SKM-1 (cell line): ENCODE measurements around the gene ZNF652.
"Not testable (repeated sequence)": the region's sequence is repeated elsewhere in the genome, so short reads cannot be mapped to it uniquely, and the experiment has no call there.

Source experiments
- DNase-seq: peaks from one replicate; lab custom pipeline; 2025; ENCODE audit not compliant: unreplicated experiment; lab: John Stamatoyannopoulos, UW

Gene ZNF652

DNA sequence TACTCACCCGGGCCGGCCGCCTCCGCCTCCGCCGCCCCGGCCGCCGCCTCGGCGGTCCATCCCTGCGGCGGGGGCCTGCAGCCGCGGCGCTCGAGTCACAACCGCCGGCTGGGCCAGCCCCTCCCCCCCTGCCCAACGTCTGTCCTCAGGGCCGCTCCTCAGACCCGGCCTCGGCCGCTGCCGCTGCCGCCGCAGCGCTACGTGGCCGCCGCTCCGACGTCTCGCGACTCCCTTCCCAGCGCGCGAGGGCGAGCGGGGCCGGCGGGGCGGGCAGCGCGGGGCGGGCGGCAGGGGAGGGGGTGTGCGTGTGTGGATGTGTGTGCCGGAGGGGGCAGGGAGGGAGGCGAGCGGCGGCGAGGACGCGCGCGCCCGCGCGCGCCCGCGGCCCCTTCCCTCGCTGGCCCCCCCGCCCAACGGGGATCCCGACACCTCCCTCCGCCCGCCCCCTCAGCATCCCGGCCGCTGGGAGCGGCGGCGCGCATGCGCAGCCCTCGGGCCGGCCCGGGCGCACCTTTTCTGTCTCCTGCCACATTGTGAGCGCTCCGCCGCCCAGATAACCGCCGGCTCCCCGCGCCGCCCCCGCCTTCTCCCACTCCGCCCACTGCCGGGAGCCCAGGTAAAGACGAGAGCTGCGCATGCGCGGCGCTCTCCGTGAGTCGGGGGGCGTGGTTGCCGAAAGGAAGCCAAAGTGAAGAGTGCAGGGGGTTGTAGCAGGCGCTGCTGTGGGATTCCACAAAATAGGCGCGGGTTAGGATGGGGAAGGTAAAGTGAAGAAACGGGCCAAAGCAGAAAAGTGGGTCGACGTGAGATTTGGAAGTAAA, at the start of gene ZNF652:
Gene ZNF652, minus strand, starts transcription at position 349 of the 821 bp plus-strand sequence. CDS start 44,525 bp downstream, outside the sequence.
- DNase-seq, result peak; percentile 73

DNA sequence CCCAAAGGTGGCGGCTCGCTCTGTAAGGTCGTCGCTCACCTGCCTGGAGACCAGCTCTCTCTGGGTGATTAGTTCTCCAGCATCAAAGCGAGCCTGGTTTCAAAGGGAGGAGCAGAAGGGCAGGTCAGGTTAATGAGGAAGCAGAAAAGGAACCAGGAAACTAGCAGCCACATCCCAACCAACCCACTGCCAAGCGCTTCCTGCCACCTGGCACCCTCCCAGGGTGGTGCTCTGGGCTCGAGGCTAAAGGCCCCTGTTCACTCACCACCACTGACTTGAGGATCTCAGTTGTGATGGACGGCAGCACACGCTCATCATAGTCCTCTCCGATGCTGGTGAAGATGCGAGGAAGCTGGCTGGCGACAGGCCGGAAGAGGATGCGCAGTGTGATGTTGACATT, 47.0 kb upstream of the ZNF652 start:
- DNase-seq, result no peak

DNA sequence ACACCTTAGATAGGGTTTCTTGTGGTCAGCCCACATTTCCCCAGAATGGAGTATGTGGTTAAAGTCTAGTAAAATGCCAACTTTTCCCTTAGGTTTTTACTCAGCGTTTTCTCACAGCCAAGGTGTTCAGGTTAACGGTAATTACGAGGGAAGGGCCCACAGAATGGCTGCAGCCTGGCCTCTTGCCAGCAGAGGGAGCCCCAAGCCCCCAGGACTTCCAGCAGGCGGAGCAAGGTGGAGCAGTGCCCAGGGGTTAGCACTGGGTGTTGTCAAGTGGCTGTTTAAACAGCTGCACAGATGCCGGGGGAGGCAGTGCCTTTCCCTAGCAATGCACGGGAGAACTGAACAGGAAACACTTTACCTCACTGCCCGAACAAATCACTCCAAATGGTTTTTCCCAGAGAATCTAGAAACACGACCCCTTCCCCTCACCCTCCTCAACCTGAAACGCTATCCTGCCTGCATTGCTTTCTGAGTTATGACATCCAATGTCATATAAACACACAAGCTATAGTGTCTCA, 46.0 kb upstream of the ZNF652 start:
- DNase-seq, result peak; percentile 42

DNA sequence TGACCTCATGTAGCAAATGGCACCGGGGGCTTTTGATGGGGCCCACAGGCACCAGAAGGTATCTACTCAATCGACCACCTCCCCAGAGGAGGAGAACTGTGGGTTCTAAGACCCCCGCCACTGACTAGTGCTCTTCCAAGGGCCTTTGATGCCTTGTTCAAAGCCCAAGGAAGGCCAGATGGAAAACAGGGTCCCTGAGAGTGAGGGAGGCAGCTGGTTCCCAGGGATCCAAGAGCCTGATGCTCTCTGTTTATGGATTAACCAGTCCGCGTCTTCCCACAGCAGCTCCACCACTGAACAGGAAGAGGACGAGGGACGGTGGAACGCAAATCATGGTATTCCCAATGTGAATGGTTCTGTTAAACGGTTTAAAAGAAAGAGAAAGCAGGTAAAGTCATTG, 45.0 kb upstream of the ZNF652 start:
- DNase-seq, result no peak

DNA sequence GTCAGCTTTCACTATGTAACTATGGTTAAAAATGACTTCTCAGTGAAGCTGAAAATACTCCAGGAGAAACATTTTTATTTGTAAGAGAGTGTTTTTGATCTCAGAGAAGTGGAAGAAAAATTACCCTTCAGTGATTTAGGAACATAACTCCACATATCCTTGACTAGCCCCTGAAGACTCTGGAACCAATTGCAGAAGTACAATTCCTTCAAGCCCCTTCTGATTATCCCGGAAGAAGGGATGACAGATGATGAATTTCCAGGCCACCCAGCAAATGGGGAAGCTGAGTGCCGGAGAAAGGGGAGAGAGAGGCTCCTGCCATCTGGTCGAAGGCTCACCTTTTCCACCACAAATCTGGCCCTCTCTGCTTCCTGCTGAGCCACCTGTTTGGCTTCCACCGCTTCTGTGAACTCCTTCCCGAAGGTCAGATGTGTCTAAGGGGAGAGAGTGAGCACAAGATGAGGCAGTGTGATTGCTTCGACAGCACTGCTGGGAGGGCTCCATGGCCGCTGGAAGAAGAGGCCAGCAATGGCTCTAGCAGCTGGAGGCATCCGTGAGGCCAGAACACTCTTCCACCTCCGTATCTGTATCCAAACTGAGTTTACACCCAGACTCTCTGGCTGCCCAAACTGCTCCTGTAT, 44.5 kb upstream of the ZNF652 start:
- no peak for DNase-seq

DNA sequence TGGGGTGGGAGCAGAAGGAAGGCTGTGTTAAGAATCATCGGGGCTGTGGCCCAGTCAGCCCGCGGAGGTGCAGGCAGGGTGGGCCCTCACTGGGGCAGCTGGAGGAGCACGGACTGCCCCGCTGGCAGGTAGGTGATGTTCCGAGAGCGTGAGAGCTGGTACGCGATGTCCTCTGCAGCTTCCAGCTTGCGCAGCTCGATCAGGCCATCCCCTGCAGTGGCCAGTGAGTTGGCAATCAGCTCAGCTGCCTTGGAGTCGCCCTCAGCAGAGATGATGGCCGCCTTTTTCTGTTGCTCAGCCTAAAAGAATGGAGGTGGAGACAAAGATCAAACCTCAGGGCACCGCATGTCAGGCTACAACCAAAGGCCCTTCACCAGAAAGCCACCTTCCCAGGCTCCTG, 42.9 kb upstream of the ZNF652 start:
- no peak for DNase-seq

DNA sequence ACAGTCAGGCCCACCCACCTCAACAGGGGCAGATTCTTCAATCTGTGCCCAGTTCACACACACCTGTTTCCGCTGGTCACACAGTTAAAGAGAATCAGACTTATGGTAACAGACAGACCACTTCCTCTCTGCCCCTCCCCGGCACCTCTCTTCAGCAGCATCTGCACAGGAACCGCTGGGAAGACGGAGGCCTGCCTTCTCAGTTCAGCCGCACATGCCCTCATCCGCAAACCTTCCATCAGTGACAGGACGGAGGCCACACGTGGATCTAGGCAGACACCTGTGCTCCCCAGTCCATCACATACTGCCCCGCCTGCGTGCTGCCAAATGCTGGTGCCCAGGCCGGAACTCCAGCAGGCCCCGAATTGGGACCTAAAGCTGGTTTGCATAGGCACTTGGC, 42.3 kb upstream of the ZNF652 start:
- DNase-seq, result no peak

DNA sequence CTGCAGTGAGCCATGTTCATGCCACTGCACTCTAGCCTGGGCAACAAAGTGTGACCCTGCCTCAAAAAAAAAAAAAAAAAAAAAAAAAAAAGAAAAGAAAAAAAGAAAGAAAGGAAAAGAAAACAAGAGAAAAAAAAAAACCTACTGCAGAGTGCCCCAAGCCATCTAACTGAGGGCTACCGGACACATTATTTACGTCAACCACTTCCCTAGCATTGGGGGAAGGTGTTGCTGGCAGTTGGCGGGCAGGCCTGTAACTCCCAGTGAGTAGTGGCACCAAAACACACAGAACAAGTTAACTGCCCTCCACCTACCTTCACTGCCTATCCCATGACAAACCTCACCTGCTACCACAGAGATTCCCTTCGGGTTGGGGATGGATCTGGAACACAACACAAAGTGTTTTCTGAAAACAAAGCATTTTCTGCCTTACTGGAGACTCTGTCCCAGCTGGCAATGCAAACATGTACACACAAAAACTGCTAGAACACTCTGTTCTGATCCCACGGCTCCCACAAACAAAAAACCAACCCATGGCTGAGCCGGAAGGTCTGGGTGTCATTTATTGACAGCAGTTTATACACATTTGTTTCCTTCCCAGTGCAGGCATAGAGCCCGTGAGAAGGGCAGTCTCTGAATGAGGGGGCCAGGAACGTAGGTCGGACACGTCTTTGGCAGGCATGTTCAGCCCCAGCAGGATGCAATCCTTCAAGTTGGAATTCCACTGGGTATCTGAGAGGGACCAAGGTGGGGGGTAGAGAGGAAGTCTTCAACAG, 41.7 kb upstream of the ZNF652 start:
- DNase-seq, result no peak

DNA sequence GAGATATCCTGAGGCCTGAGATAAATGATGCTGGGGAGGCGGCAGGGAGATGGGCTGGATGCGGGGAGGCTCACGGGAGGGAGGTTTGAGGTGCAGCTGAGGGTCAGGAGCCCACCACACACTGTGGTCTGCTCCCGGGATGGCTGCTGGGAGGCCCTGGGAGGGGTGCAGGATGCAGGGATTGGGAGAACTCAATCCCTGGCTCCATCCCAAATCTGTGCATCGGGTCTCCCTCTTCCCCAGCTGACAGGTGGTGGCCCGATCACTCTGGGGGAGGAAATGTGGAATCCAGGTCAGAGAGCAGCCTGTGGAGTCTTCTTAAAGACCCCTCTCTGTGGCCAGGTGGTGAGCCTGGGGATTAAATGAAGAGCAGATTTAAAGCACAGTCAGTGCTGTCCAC, 40.7 kb upstream of the ZNF652 start:
- no peak for DNase-seq

DNA sequence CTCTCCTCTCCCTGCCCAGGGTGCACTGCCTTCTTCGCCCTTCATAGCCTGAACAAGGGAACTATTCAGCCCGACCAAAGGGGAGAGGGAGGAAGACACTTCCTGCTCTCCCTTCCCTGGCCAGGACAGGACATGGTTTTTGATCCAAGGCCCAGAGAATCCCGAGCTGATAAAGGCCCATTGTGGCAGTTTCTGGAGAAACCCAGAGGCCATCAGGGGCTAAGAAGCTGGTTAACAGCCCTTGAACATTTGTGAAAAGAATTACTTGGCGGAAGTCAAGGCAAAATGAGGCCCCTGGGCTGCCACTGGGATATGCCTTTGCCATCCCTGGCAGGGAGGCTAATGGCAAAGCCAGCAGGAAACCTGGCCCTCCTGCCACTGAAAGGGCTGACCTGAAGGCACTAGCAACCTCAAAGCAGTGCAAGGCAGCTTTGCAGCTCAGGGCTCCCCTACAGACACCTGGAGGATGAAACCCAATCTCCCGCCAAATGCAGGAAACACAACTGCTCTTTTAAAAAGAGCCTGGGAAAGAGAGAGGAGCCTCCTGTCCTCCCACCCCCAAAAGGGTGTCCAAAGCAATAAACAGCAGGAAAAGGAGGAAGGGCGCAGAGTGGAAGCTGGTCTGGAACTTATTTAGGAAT, 40.0 kb upstream of the ZNF652 start:
- no peak for DNase-seq

DNA sequence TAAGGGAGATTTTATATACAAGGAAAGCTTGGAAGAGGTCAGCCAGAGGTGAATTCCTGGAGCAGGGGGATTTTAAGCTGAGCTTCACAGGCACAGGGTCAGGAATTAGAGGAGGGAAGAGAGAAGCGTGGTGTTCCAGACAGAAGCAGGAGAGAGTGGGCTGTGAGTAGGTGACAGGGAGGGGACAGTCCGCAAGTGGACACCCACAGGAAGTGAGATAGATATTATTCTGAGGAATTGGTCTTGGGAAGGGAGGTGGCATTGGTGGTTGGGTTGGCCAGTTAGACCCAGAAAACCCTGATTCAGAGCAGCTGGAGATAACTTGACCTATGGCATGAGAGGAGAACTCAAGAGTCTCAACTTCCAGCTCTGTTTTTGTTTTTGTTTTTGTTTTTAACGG, 37.9 kb upstream of the ZNF652 start:
- DNase-seq, result no peak

DNA sequence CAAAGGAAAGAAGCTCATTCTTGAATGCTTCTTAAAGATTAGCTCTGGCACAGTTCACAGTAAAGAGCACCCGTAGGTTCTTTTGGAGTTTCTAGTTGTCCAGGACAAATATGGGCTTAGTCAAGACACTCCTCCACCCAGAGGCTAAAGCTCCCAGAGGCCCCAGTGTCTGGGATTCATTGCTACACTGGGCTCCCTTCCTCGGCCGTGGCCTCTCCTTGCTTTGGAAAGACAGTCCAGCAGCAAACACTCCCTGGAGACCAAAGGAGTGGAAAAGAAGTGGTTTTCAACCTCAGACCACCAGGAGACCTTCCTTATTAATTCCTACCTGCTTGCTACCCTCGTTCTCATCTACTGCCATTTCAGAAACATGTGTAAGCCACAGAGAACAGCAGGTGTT, 35.5 kb upstream of the ZNF652 start:
- DNase-seq, result no peak

DNA sequence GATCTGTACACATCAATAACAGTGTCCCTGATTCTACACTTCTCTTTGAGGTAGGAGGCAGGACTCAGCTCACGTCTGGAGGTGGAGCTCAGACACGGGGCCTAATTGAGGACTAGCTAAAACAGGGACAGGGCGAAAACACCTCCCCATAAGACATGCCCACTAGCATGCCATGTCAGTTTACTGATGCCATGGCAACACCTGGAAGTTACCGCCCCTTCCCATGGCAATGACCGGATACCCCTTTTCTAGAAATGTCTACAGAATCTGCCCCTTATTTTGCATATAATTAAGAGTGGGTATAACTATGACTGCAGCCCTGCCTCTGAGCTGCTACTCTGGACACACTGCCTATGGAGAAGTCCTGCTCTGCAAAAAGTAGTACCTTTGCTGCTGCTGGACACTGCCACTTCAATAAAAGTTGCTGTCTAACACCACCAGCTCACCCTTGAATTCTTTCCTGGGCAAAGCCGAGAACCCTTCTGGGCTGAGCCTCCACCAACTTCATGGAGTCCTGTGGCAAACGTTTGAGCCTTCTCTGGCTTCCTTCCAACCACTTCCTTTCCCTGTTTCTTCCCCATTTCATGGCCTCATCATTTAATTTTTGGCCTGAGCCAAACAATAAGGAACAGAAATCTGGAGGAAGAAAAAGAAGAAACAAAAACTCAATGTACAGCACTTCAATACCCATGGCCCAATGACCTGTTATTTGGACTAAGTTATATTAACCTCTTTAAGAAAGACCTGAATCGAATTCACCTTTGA, 31.6 kb upstream of the ZNF652 start:
- peak; percentile 38 for DNase-seq

DNA sequence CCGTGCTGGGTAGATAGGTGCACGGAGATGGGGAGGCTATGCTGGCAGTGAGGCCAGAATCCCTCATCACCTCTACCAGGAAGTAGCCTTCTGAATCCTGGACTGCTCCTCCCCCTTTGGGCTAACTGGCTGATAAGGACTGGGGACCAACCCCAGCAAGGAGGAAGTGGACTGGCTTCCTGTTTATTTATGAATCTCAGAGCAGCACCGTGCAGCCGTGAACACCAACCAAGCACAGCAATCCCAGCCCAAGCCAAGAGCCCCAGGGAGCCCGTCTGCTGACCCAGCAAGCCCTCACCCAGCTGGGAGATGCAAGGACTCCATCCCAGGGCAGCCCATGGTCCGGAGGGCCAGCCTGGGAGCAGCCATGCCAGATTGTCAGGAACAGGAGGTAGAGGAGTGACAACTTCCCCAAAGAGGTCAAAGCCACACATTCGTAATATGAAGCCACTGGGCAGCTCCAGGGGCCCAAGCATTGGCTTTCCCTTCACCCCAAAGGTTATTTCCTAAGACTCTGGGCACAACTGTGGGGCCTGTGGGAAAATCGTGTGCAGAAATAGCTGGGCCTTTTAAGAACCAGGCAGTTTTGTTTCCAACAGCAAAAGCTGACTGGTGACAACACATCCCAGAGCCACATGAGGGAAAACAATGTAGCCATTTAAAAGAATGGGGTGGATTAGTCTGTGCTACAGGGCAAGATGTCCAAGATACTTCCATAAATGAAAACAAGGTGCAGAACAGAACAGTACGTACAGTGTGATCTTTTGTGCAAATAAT, 28.7 kb upstream of the ZNF652 start:
- DNase-seq, result peak; percentile 89

DNA sequence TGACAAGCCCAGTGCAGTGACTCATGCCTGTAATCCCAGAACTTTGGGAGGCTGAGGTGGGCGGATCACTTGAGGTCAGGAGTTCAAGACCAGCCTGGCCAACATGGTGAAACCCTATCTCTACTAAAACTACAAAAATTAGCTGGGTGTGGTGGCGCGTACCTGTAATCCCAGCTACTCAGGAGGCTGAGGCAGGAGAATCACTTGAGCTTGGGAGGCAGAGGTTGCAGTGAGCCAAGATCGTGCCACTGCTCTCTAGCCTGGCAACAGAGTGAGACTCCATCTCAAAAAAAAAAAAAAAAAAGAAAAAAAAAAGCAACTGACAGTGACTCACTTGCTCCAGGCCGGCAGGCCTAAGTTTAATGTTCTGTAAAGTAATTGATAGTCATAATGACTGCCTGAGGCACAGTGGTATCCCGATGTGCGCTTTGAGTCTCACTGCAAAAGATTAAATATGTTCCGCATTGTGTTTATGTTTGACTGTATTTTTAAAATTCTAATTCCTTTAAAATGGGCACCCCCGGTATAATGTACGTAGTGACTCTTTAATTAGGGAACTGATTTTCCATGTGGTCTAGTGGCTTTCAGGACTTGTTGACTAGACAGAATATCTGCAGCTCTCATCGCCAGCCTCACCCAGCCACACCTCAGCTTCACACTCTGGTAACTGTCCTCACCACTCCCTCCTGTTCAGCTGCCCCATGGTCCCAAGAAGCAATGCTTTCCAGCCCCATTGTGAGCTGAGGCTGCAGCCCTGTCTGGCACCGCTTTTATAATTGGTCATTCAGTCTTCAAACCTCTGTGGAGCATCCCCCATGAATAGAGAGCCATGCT, 27.7 kb upstream of the ZNF652 start:
- not testable (repeated sequence) for DNase-seq

DNA sequence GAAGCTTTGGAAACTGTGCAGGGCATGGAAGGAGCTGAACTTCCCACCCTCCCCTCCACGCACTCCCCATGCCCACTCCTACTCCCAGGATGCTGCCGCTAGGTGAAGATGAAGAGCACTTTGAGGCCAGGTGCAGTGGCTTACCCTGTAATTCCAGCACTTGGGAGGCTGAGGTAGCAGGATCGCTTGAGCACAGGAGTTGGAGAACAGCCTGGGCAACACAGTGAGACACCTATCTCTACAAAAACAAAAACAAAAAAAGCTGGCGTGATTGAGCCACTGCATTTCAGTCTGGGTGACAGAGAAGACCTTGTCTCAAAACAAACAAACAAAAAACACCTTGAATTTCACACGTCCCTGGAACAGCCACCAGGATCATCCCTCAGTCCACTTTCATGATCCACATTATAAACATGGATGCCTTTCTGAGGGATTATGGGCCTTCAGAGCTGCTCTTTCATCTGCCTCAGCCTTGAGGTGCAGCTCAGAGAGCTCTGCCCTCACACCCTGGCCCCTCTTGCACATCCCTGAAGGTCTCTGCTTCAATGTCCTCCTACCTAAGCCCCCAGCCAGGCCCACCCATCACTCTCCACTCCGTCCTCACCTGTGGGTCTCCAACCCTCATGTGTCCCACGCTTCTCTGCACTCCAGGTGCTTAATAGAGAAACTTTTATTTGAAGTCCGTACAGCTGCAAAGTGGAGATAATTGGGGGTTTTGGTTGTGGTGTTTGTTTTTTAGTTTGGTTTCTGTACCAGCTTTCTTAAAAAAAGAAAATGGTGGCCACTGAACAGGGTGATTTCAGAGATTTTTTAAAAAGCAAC, 26.9 kb upstream of the ZNF652 start:
- DNase-seq, result no peak

DNA sequence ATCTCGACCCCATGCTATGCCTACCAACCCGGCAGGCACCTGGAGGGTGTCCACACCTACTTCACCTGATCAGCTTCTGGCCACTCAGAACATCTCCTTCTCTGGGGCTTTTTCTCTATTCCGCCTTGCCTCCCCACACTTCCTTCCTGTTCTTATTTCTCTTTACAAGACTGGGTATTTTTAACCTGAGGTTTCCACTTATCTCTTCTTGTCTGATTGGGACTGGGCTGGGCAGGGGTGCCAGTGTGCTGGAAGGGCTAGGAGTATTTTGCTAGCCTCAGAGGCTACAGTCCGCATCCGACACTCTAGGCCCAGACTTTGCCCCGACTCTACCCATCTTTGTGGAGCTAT, 26.2 kb upstream of the ZNF652 start:
- DNase-seq, result peak; percentile 51
